GM12875 (cell line): ENCODE results near the gene CANT1.
A peak's percentile ranks its signal among the peaks of the same experiment; 100 is the strongest.

Experiments used
- H3K4me3 ChIP-seq: one replicate; pipeline ENCODE4 v1.5.1; 2011; ENCODE audit warnings: low read depth, low read length, control low read depth
- CTCF ChIP-seq: IDR thresholded peaks from 2 replicates; pipeline ENCODE4 v1.5.1; 2011; ENCODE audit warnings: low read depth, mild to moderate bottlenecking, control low read depth, inconsistent platforms, low read length, moderate library complexity, borderline replicate concordance; ENCODE audit not compliant: insufficient read depth

Gene CANT1

GRCh38 chr17:79043191-79043930 is 33.8 kb upstream of the CANT1 start:
- TF ChIP-seq CTCF, result no peak
- H3K4me3 ChIP-seq, result no peak overlapping the region

GRCh38 chr17:79042421-79043190 is 33.0 kb upstream of the CANT1 start:
- peak; percentile 94 for TF ChIP-seq CTCF
- H3K4me3 ChIP-seq, result no peak overlapping the region

GRCh38 chr17:79041723-79042420 is 32.3 kb upstream of the CANT1 start:
- no peak overlapping the region for H3K4me3 ChIP-seq
- TF ChIP-seq CTCF, result no peak

- no peak overlapping the region for H3K4me3 ChIP-seq
- TF ChIP-seq CTCF, result no peak
Measured at GRCh38 chr17:79041041-79041570, 31.5 kb upstream of the CANT1 start.

GRCh38 chr17:79039886-79040285 is 30.3 kb upstream of the CANT1 start:
- no peak overlapping the region for H3K4me3 ChIP-seq
- TF ChIP-seq CTCF, result no peak

- no peak for TF ChIP-seq CTCF
- H3K4me3 ChIP-seq, result no peak overlapping the region
Measured at GRCh38 chr17:79039171-79039570, 29.6 kb upstream of the CANT1 start.
